A549 (cell line): ENCODE results near the gene TMEM131. TPM values are rescaled to one million over a fixed set of nuclear protein-coding genes. Genes with fewer than 3 reads are reported as not detected.

Experiments
- ATAC-seq, 2 experiments: fragments of 200-7000 bp in 1 of 2; fragments of >200 bp in 1 of 2; cut with Nextera tagmentation in 1 of 2; cut with Tn5 transposase in 1 of 2; 3 replicates each; pipeline versions ENCODE4 v1.8.0 to v1.9.1; 2018 to 2020; ENCODE audit warnings: mild to moderate bottlenecking in 1 of 2, moderate library complexity in 1 of 2
- CTCF ChIA-PET: fragments of 300-600 bp; sonication (Branson Sonifier 250); formaldehyde crosslinking; extraction: SDS; loops from one replicate; lab custom pipeline; 2021; ENCODE audit warnings: antibody characterized with exemption, inconsistent platforms; lab: Yijun Ruan, JAX
- POLR2A ChIA-PET: fragments of 350-600 bp; formaldehyde crosslinking; extraction: SDS; loops from one replicate; lab custom pipeline; 2021; ENCODE audit warnings: antibody characterized with exemption, inconsistent platforms; lab: Yijun Ruan, JAX
- DNase-seq, 2 experiments: peaks; one replicate each; pipeline versions ENCODE4 v3.0.0 to v3.0.0-alpha.2; 2011 to 2016; ENCODE audit warnings: low read depth in 1 of 2, low spot score in 1 of 2
- FAIRE-seq: peaks from 2 replicates; lab custom pipeline; 2011; peaks lifted over from hg19 to GRCh38; lab: Jason Lieb, UNC
- H3K27ac ChIP-seq, 2 experiments: fragments of >200 bp; sonication (Bioruptor Twin); formaldehyde crosslinking; 3 replicates each; pipeline ENCODE4 v1.5.1; 2016 to 2017
- H3K4me1 ChIP-seq: fragments of >200 bp; sonication (Bioruptor Twin); formaldehyde crosslinking; 3 replicates; pipeline ENCODE4 v1.6.1; 2016
- H3K4me2 ChIP-seq: fragments of >200 bp; sonication (Bioruptor Twin); formaldehyde crosslinking; 3 replicates; pipeline ENCODE4 v1.6.1; 2016
- H3K4me3 ChIP-seq: fragments of >200 bp; sonication (Bioruptor Twin); formaldehyde crosslinking; 3 replicates; pipeline ENCODE4 v1.5.1; 2016
- H3K9me3 ChIP-seq: fragments of >200 bp; sonication (Bioruptor Twin); formaldehyde crosslinking; 3 replicates; pipeline ENCODE4 v1.6.1; 2016
- EHMT2 ChIP-seq: fragments of 200-600 bp; sonication (generic); IDR thresholded peaks from 2 replicates; pipeline ENCODE4 v1.6.1; 2016; ENCODE audit warnings: antibody characterized with exemption, low read depth, mild to moderate bottlenecking, moderate library complexity
- FOSL2 ChIP-seq, 2 experiments: fragments of 450-650 bp in 1 of 2; fragments of >200 bp in 1 of 2; sonication (Bioruptor Twin) in 1 of 2; formaldehyde crosslinking; IDR thresholded peaks; 2 replicates each; pipeline versions ENCODE4 v1.5.0 to v1.6.1; 2016 to 2020; ENCODE audit warnings: mild to moderate bottlenecking in 1 of 2, moderate library complexity in 1 of 2
- FOXS1 ChIP-seq: fragments of 250-450 bp; sonication (Bioruptor Pico); IDR thresholded peaks from 2 replicates; pipeline ENCODE4 v1.5.0; 2020; ENCODE audit warnings: mild to moderate bottlenecking, moderate library complexity
- HDAC2 ChIP-seq: fragments of 200-600 bp; sonication (generic); IDR thresholded peaks from 2 replicates; pipeline ENCODE4 v1.6.1; 2016
- HEYL ChIP-seq: fragments of 250-450 bp; sonication (Bioruptor Pico); IDR thresholded peaks from 2 replicates; pipeline ENCODE4 v1.8.0; 2021; ENCODE audit warnings: mild to moderate bottlenecking, moderate library complexity
- HOXB5 ChIP-seq: fragments of 250-450 bp; sonication (Bioruptor Pico); IDR thresholded peaks from 2 replicates; pipeline ENCODE4 v1.5.0; 2020; ENCODE audit warnings: mild to moderate bottlenecking, moderate library complexity
- JUN ChIP-seq, 2 experiments: fragments of >200 bp; sonication (Bioruptor Twin); formaldehyde crosslinking; IDR thresholded peaks; 2 replicates in 1 of 2; 3 replicates in 1 of 2; pipeline ENCODE4 v1.6.1; 2016 to 2017
- KDM5A ChIP-seq: fragments of 200-600 bp; sonication (generic); IDR thresholded peaks from 2 replicates; pipeline ENCODE4 v1.6.1; 2016; ENCODE audit warnings: antibody characterized with exemption, mild to moderate bottlenecking
- MAFK ChIP-seq: fragments of 450-650 bp; IDR thresholded peaks from 2 replicates; pipeline ENCODE4 v1.6.1; 2014; ENCODE audit not compliant: partially characterized antibody
- NFE2L2 ChIP-seq: fragments of 150-350 bp; conservative IDR thresholded peaks from 2 replicates; pipeline ENCODE4 v1.6.1; 2014; ENCODE audit warnings: low read length
- NPAS2 ChIP-seq: fragments of 250-450 bp; sonication (Bioruptor Pico); IDR thresholded peaks from 2 replicates; pipeline ENCODE4 v1.8.0; 2022; ENCODE audit warnings: mild to moderate bottlenecking, moderate library complexity, borderline replicate concordance
- NR3C1 ChIP-seq: fragments of >200 bp; sonication (Bioruptor Twin); formaldehyde crosslinking; IDR thresholded peaks from 3 replicates; pipeline ENCODE4 v1.6.1; 2017
- PBX3 ChIP-seq: IDR thresholded peaks from 2 replicates; pipeline ENCODE4 v1.6.1; 2012
- PHF8 ChIP-seq: fragments of 200-600 bp; sonication (generic); IDR thresholded peaks from 2 replicates; pipeline ENCODE4 v1.6.1; 2016; ENCODE audit warnings: low read depth, mild to moderate bottlenecking, antibody characterized with exemption, moderate library complexity, borderline replicate concordance
- POLR2A ChIP-seq: IDR thresholded peaks from 2 replicates; pipeline ENCODE4 v1.6.1; 2012; ENCODE audit warnings: mild to moderate bottlenecking, low read length
- POLR2AphosphoS2 ChIP-seq: conservative IDR thresholded peaks from 2 replicates; pipeline ENCODE4 v1.6.1; 2012; ENCODE audit warnings: low read length, improper control_type of control experiment, inconsistent platforms
- RAD21 ChIP-seq, 2 experiments: fragments of >200 bp in 1 of 2; sonication (Bioruptor Twin) in 1 of 2; formaldehyde crosslinking in 1 of 2; IDR thresholded peaks in 1 of 2; conservative IDR thresholded peaks in 1 of 2; 2 replicates in 1 of 2; 3 replicates in 1 of 2; pipeline ENCODE4 v1.6.1; 2012 to 2018; ENCODE audit warnings: inconsistent platforms in 1 of 2
- RARB ChIP-seq: fragments of 250-450 bp; sonication (Bioruptor Pico); IDR thresholded peaks from 2 replicates; pipeline ENCODE4 v1.8.0; 2021; ENCODE audit warnings: mild to moderate bottlenecking, moderate library complexity
- RCOR1 ChIP-seq: fragments of 150-350 bp; IDR thresholded peaks from 2 replicates; pipeline ENCODE4 v1.6.1; 2014; ENCODE audit warnings: antibody characterized with exemption, low read length, low read depth
- RFX5 ChIP-seq: fragments of 450-650 bp; IDR thresholded peaks from 2 replicates; pipeline ENCODE4 v1.7.1; 2014; ENCODE audit warnings: antibody characterized with exemption, mild to moderate bottlenecking, moderate library complexity
- SREBF2 ChIP-seq: fragments of 450-650 bp; IDR thresholded peaks from 2 replicates; pipeline ENCODE4 v1.6.1; 2014; ENCODE audit warnings: mild to moderate bottlenecking, moderate library complexity
- TFCP2L1 ChIP-seq: fragments of 250-450 bp; sonication (Bioruptor Pico); IDR thresholded peaks from 2 replicates; pipeline ENCODE4 v1.5.0; 2021; ENCODE audit warnings: mild to moderate bottlenecking
- TP53 ChIP-seq: fragments of 250-450 bp; sonication (Bioruptor Pico); IDR thresholded peaks from 2 replicates; pipeline ENCODE4 v1.5.0; 2021; ENCODE audit warnings: mild to moderate bottlenecking, moderate library complexity
- WGBS: methylation state at CpG from one replicate; pipeline ENCODE4 v1.1.6; 2017; ENCODE audit errors: missing lambda C conversion rate; 5-methylcytosine and 5-hydroxymethylcytosine counted together
- polyA plus RNA-seq, 4 experiments: library from polyadenylated mRNA; depleted of rRNA in 3 of 4; stranded (reverse); fragments of >200 nt; fragmentation: RNase III in 1 of 4; extraction: RNeasy Plus Mini Kit Qiagen cat#74134 plus additional on column Dnase treatment in 1 of 4; gene quantifications; 2 replicates in 3 of 4; 3 replicates in 1 of 4; pipeline ENCODE4 v1.2.3, GENCODE V29; 2011 to 2017
- TF ChIP-seq, protein P1 (sequence below): IDR thresholded peaks from 2 replicates; pipeline ENCODE4 v1.6.1; 2012; ENCODE audit warnings: low read depth, borderline replicate concordance
- TF ChIP-seq, protein P2 (sequence below): IDR thresholded peaks from 2 replicates; pipeline ENCODE4 v1.6.1; 2012
- TF ChIP-seq, protein P3 (sequence below): fragments of 250-450 bp; sonication (Bioruptor Pico); IDR thresholded peaks from 2 replicates; pipeline ENCODE4 v1.5.0; 2020; ENCODE audit warnings: low read depth, mild to moderate bottlenecking, moderate library complexity
- TF ChIP-seq, protein P4 (sequence below): fragments of 150-350 bp; IDR thresholded peaks from 2 replicates; pipeline ENCODE4 v1.6.1; 2014; ENCODE audit warnings: low read depth, mild to moderate bottlenecking, low read length

Gene TMEM131
- polyA plus RNA-seq, 2 of the 4 experiments (the other 2 are of a cell fraction) = 14.5 to 21.8 TPM

DNA sequence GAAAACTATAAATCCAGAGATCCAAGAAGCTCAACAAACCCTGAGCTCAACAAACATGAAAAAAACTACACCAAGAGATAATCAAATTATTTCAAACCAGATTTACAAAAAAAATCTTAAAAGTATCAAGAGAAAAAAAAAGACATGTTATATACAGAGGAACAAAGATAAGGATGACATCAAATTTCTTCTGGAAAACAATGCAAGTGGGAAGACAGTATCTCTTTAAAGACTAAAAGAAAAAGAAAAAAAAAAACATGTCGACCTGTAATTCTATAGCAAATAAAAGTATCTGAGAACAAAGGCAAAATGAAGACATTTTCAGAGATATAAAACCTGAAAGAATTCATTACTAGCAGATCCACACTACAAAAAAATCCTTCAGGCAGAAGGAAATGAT is 21.3 kb downstream of the TMEM131 start:
- Histone ChIP-seq H3K4me3 (no peak overlapping the region), H3K27ac (no peak overlapping the region), H3K4me2 (no peak overlapping the region), H3K4me1 (peaks cover 9% of the 10 kb centered on the region; the same call in 2 of the 3 replicates), H3K9me3 (peaks cover 15% of the 10 kb centered on the region; the same call in 1 of the 3 replicates)
- WGBS = 43% methylated on average over 1 of the region's 1 CpG
- POLR2A ChIA-PET = no interaction called here
- FAIRE-seq = no peak
- TF ChIP-seq NFE2L2 (no peak), EHMT2 (no peak), NPAS2 (no peak), FOSL2 (IDR thresholded peaks at IDR 0.05) (no peak), FOSL2 (CRISPR knock-in tag; IDR thresholded peaks at IDR 0.05) (no peak), TFCP2L1 (CRISPR knock-in tag) (no peak), KDM5A (no peak), POLR2A (no peak), FOXS1 (CRISPR knock-in tag) (no peak), RARB (CRISPR knock-in tag) (no peak), RFX5 (no peak), POLR2AphosphoS2 (no peak), HEYL (no peak), HOXB5 (no peak), JUN (IDR thresholded peaks at IDR 0.05) (no peak), PBX3 (no peak), HDAC2 (no peak), TP53 (CRISPR knock-in tag) (no peak), RAD21 (conservative IDR thresholded peaks at IDR 0.05 in 1 of 2, IDR thresholded peaks at IDR 0.05 in 1 of 2) (no peak)
- TF ChIP-seq, protein P1, sequence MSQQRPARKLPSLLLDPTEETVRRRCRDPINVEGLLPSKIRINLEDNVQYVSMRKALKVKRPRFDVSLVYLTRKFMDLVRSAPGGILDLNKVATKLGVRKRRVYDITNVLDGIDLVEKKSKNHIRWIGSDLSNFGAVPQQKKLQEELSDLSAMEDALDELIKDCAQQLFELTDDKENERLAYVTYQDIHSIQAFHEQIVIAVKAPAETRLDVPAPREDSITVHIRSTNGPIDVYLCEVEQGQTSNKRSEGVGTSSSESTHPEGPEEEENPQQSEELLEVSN = no peak
- TF ChIP-seq, protein P2, sequence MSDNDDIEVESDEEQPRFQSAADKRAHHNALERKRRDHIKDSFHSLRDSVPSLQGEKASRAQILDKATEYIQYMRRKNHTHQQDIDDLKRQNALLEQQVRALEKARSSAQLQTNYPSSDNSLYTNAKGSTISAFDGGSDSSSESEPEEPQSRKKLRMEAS = no peak
- CTCF ChIA-PET = no interaction called here
- DNase-seq = no peak
- ATAC-seq = no peak

DNA sequence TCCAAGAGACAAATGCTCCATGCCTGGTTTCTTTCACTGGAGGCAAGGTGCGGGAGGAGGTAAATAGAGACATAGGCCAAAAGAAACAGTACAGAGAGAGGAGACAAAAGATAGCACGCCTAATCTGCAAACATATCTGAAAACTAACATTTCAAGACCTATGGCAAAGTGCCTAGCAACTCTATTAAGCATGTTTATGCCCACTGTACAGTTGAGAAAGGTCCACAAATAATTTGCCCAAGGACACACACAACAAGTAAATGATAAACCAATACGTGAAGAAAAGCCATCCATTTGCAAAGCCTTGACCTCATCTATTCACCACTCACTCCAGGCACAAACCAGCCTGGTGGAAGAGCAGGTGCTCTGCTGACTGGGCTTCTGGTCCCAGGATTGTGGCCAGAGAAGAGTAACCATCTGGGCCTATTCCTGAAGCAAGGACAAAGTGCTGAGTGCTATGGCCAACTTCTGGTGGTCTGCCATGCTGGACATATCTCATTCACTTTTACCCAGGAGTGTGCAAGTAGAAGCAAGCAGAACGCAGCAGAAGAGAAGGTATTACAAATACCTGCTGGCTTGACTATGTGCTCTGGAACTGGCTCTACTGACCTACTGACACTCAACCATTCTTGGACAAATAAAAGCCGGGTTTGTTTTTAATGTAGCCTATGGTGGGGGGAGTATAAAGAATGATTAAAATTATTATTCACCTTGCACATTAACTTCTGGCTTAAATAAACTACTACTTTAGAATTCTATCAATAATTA is 25.3 kb downstream of the TMEM131 start:
- Histone ChIP-seq H3K4me2 (no peak overlapping the region; the same call in 2 of the 3 replicates), H3K27ac (no peak overlapping the region), H3K9me3 (0 out of 3 replicates have a peak, but pooled peaks cover 7% of the 10 kb centered on the region), H3K4me1 (peaks cover 32% of the 10 kb centered on the region), H3K4me3 (no peak overlapping the region)
- 81% methylated on average over 5 of the region's 5 CpGs for WGBS
- POLR2A ChIA-PET = no interaction called here
- CTCF ChIA-PET = no interaction called here
- FAIRE-seq (no peak), DNase-seq (no peak), ATAC-seq (no peak)
- TF ChIP-seq RCOR1 (no peak), POLR2AphosphoS2 (no peak), NR3C1 (no peak), HOXB5 (no peak), PHF8 (no peak), FOSL2 (IDR thresholded peaks at IDR 0.05) (no peak), FOSL2 (CRISPR knock-in tag; IDR thresholded peaks at IDR 0.05) (no peak), POLR2A (no peak), NPAS2 (no peak), SREBF2 (no peak), MAFK (no peak), HDAC2 (no peak), RARB (CRISPR knock-in tag) (no peak), JUN (IDR thresholded peaks at IDR 0.05) (no peak), EHMT2 (no peak)
- TF ChIP-seq, protein P1 = no peak
- TF ChIP-seq, protein P3, sequence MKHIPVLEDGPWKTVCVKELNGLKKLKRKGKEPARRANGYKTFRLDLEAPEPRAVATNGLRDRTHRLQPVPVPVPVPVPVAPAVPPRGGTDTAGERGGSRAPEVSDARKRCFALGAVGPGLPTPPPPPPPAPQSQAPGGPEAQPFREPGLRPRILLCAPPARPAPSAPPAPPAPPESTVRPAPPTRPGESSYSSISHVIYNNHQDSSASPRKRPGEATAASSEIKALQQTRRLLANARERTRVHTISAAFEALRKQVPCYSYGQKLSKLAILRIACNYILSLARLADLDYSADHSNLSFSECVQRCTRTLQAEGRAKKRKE (CRISPR knock-in tag) = no peak
- TF ChIP-seq, protein P4, sequence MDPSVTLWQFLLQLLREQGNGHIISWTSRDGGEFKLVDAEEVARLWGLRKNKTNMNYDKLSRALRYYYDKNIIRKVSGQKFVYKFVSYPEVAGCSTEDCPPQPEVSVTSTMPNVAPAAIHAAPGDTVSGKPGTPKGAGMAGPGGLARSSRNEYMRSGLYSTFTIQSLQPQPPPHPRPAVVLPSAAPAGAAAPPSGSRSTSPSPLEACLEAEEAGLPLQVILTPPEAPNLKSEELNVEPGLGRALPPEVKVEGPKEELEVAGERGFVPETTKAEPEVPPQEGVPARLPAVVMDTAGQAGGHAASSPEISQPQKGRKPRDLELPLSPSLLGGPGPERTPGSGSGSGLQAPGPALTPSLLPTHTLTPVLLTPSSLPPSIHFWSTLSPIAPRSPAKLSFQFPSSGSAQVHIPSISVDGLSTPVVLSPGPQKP = no peak
